Lung (tissue), 12 donors: ENCODE results near the gene FRAS1. TPM values are rescaled to one million over a fixed set of nuclear protein-coding genes. Genes with fewer than 3 reads are reported as not detected.

Experiments
- ATAC-seq: fragments of 200-7000 bp; cut with Tn5 transposase; one replicate; pipeline ENCODE4 v1.9.1; 2020; ENCODE audit warnings: moderate number of reproducible peaks; ENCODE audit not compliant: insufficient read depth, low FRiP score
- DNase-seq, 3 donors: peaks; one replicate each; pipeline ENCODE4 v3.0.0-alpha.2; 2013 to 2017
- H3K27ac ChIP-seq, 2 donors: one replicate each; pipeline ENCODE4 v1.5.1; 2013; ENCODE audit warnings: mild to moderate bottlenecking in 2 of 2, moderate library complexity in 2 of 2, control low read depth in 1 of 2, inconsistent platforms in 1 of 2, low read depth in 1 of 2, low read length in 1 of 2
- H3K27me3 ChIP-seq, 3 donors: one replicate each; pipeline ENCODE4 v1.5.1; 2013; ENCODE audit warnings: low read length in 2 of 3; ENCODE audit not compliant: control insufficient read depth in 3 of 3, insufficient read depth in 3 of 3
- H3K36me3 ChIP-seq, 4 donors: one replicate each; pipeline ENCODE4 v1.5.1; 2013; ENCODE audit warnings: low read length in 4 of 4, mild to moderate bottlenecking in 1 of 4, moderate library complexity in 1 of 4; ENCODE audit not compliant: control insufficient read depth in 4 of 4, insufficient read depth in 4 of 4
- H3K4me1 ChIP-seq, 5 donors: one replicate each; pipeline ENCODE4 v1.5.1; 2013; ENCODE audit warnings: low read length in 5 of 5, mild to moderate bottlenecking in 2 of 5, moderate library complexity in 1 of 5; ENCODE audit not compliant: control insufficient read depth in 5 of 5, insufficient read depth in 5 of 5
- H3K4me3 ChIP-seq: one replicate; pipeline ENCODE4 v1.5.1; 2013; ENCODE audit warnings: mild to moderate bottlenecking, control low read depth, moderate library complexity
- H3K9ac ChIP-seq, 2 donors: one replicate each; pipeline ENCODE4 v1.5.1; 2013; ENCODE audit warnings: low read length in 2 of 2, control low read depth in 1 of 2; ENCODE audit not compliant: insufficient read depth in 1 of 2
- H3K9me3 ChIP-seq, 4 donors: one replicate each; pipeline ENCODE4 v1.5.1; 2013; ENCODE audit warnings: low read length in 3 of 4, mild to moderate bottlenecking in 1 of 4, moderate library complexity in 1 of 4; ENCODE audit not compliant: control insufficient read depth in 4 of 4, insufficient read depth in 3 of 4
- CTCF ChIP-seq: IDR thresholded peaks from 2 replicates; pipeline ENCODE4 v1.5.1; 2012; ENCODE audit warnings: mild to moderate bottlenecking; ENCODE audit errors: control extremely low read depth, extremely low read depth
- WGBS, 2 donors: extraction: QIAGEN DNeasy Blood & Tissue Kit; methylation state at CpG; one replicate each; pipeline ENCODE4 v1.1.7; 2013; 5-methylcytosine and 5-hydroxymethylcytosine counted together
- polyA plus RNA-seq, 2 donors: library from polyadenylated mRNA; stranded (reverse); fragments of 200-250 nt; gene quantifications; one replicate each; pipeline ENCODE4 v1.2.1, GENCODE V29; 2013
- total RNA-seq, 2 donors: library from RNA; depleted of rRNA in 1 of 2; stranded (reverse); fragments of >200 nt in 1 of 2; gene quantifications; one replicate each; pipeline ENCODE4 v1.2.1, GENCODE V29; 2014 to 2021
- donor health status: control.
- donor health status: control.
- donor health status: Bipolar disorder and iron deficiency.
- donor health status: healthy.
- donor health status: DM: yes; HTN: yes; CAD: no.

The FRAS1 gene
- total and polyA plus RNA-seq, 4 donors = 0.45 to 53.8 (median 6.9) TPM

GRCh38 chr4:78566834-78567499 is 509.8 kb downstream of the FRAS1 start:
- H3K9me3 ChIP-seq = no peaks in the 10 kb centered on the region
- H3K4me3 ChIP-seq = no peak overlapping the region
- H3K27ac ChIP-seq = peak overlapping the region in 1 of 2 donors; percentile 56
- H3K4me1 ChIP-seq = peaks cover 0 to 10% (median 0%) of the 10 kb centered on the region in 5 donors
- no peak for ATAC-seq
- no peaks in the 10 kb centered on the region for H3K27me3 ChIP-seq
- 89 to 91% methylated on average over 8 of the region's 8 CpGs for WGBS, 2 donors
- no peak for TF ChIP-seq CTCF
- no peak for DNase-seq
- no peak overlapping the region for H3K9ac ChIP-seq
- peaks cover 0 to 1% (median 0%) of the 10 kb centered on the region in 4 donors for H3K36me3 ChIP-seq

GRCh38 chr4:78567500-78568060 is 510.5 kb downstream of the FRAS1 start:
- H3K36me3 ChIP-seq = peaks cover 0 to 3% (median under 1%) of the 10 kb centered on the region in 4 donors
- DNase-seq (no peak), ATAC-seq (no peak)
- no peaks in the 10 kb centered on the region for H3K27me3 ChIP-seq
- H3K4me1 ChIP-seq = peaks cover 0 to 10% (median 0%) of the 10 kb centered on the region in 5 donors
- no peak overlapping the region for H3K27ac ChIP-seq
- TF ChIP-seq CTCF = no peak
- H3K9ac ChIP-seq = no peak overlapping the region
- 92 to 98% methylated on average over 2 of the region's 2 CpGs for WGBS, 2 donors
- no peak overlapping the region for H3K4me3 ChIP-seq
- no peaks in the 10 kb centered on the region for H3K9me3 ChIP-seq

- WGBS, 2 donors = 80 to 89% methylated on average over 3 of the region's 3 CpGs
- H3K4me1 ChIP-seq = peaks cover 0 to 10% (median 0%) of the 10 kb centered on the region in 5 donors
- DNase-seq (peak in 2 of 3 donors; percentile 33 to 41), ATAC-seq (no peak)
- peaks cover 0 to 4% (median 2%) of the 10 kb centered on the region in 4 donors for H3K36me3 ChIP-seq
- H3K9ac ChIP-seq = no peak overlapping the region
- H3K9me3 ChIP-seq = no peaks in the 10 kb centered on the region
- TF ChIP-seq CTCF = no peak
- no peaks in the 10 kb centered on the region for H3K27me3 ChIP-seq
- H3K27ac ChIP-seq = peak overlapping the region in 1 of 2 donors; percentile 50
- no peak overlapping the region for H3K4me3 ChIP-seq
Observed at GRCh38 chr4:78568640-78569305, 511.6 kb downstream of the FRAS1 start.
